ENCODE results near the gene CENPC. TPM values are rescaled to one million over a fixed set of nuclear protein-coding genes. Genes with fewer than 3 reads are reported as not detected.

Gene CENPC
- total and polyA plus RNA-seq, 3 donors from 2014 or later, result 8.5 to 53.4 (median 40.8) TPM

DNA sequence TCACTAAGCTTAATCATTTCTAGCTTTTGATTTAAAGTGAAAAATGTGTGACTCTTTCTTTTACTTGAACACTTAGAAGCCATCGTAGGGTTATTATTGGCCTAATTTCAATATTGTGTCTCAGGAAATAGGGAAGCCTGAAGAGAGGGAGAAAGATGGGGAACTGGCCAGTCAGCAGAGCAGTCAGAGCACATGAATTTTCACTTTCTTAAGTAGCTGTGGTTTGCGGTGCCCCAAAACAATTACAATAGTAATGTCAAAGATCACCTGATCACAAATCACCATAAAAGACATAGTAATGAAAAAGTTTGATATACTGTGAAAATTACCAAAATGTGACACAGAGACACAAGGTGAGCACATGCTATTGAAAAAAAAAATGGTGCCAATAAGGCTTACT lies 45.5 kb downstream of the CENPC start:
- no peaks in the 10 kb centered on the region for H3K36me3 ChIP-seq (ENCODE audit: low read depth, missing control alignments)
- DNase-seq, result no peak
- H3K9me3 ChIP-seq, result no peaks in the 10 kb centered on the region

DNA sequence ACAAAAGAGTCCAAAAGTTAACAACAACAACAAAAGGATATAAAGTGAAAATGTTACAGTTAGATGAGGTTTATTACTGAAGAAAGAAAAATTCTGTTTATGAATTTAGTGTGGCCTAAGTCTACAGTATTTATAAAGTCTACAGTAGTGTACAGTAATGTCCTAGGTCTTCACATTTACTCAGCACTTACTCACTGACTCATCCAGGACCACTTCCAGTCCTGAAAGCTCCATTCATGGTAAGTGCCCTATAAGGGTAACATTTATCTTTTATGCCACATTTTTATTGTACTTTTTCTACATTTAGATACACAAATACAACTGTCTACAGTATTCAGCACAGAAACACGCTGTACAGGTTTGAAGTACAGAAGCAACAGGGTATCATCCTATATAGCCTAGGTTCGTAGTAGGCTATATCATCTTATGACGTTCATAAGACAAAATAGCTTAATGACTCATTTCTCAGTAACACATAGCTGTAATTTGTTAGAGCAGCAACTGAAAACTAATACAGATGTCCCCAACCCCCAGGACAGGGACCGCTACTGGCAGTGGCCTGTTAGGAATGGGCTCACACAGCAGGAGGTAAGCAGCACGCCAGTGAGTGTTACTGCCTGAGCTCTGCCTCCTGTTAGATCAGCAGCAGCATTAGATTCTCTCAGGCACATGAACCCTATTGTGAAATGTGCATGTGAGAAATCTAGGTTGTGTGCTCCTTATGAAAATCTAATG lies 61.3 kb downstream of the CENPC start:
- DNase-seq, result no peak
- H3K4me3 ChIP-seq, result no peak overlapping the region
- no peaks in the 10 kb centered on the region for H3K9me3 ChIP-seq
- H3K36me3 ChIP-seq (ENCODE audit: low read depth, missing control alignments), result no peaks in the 10 kb centered on the region
- TF ChIP-seq POLR2A (IDR thresholded peaks at IDR 0.05), result no peak
- TF ChIP-seq, protein P1, sequence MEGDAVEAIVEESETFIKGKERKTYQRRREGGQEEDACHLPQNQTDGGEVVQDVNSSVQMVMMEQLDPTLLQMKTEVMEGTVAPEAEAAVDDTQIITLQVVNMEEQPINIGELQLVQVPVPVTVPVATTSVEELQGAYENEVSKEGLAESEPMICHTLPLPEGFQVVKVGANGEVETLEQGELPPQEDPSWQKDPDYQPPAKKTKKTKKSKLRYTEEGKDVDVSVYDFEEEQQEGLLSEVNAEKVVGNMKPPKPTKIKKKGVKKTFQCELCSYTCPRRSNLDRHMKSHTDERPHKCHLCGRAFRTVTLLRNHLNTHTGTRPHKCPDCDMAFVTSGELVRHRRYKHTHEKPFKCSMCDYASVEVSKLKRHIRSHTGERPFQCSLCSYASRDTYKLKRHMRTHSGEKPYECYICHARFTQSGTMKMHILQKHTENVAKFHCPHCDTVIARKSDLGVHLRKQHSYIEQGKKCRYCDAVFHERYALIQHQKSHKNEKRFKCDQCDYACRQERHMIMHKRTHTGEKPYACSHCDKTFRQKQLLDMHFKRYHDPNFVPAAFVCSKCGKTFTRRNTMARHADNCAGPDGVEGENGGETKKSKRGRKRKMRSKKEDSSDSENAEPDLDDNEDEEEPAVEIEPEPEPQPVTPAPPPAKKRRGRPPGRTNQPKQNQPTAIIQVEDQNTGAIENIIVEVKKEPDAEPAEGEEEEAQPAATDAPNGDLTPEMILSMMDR (IDR thresholded peaks at IDR 0.05), result no peak
- no peak overlapping the region for H3K27ac ChIP-seq
- intact Hi-C loops (cut with DNase I; ENCODE audit: low total_unique reads), result no loop called here
- no peaks in the 10 kb centered on the region for H3K27me3 ChIP-seq
- 77 to 80% methylated on average over 5 of the region's 5 CpGs for WGBS, 2 donors
- H3K4me1 ChIP-seq, result no peaks in the 10 kb centered on the region

More for the DNA sequence above, 45.5 kb downstream of the CENPC start:
- no peaks in the 10 kb centered on the region for H3K4me1 ChIP-seq
- intact Hi-C loops (cut with DNase I; ENCODE audit: low total_unique reads), result no loop called here
- no peak overlapping the region for H3K4me3 ChIP-seq
- H3K27ac ChIP-seq, result no peak overlapping the region
- WGBS, 2 donors, result 89 to 100% methylated on average over 2 of the region's 2 CpGs
- TF ChIP-seq, protein P1 (IDR thresholded peaks at IDR 0.05), result no peak
- no peak for TF ChIP-seq POLR2A (IDR thresholded peaks at IDR 0.05)
- H3K27me3 ChIP-seq, result no peaks in the 10 kb centered on the region

DNA sequence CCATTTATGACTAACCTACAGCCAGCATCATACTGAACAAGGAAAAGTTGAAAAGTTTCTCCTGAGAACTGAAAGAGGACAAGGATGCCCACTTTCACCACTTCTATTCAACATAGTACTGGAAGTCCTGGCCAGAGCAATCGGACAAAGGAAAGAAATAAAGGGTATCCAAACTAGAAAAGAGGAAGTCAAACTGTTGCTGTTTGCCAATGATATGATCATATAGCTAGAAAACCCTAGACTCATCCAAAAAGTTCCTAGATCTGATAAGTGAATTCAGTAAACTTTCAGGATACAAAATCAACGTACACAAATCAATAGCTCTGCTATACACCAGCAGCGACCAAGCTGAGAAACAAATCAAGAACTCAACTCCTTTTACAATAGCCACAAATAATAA lies 64.5 kb downstream of the CENPC start:
- Histone ChIP-seq H3K36me3 (ENCODE audit: low read depth, missing control alignments) (no peaks in the 10 kb centered on the region), H3K4me1 (no peaks in the 10 kb centered on the region), H3K27ac (no peak overlapping the region), H3K27me3 (no peaks in the 10 kb centered on the region), H3K4me3 (no peak overlapping the region), H3K9me3 (no peaks in the 10 kb centered on the region)
- intact Hi-C loops (cut with DNase I; ENCODE audit: low total_unique reads), result no loop called here
- DNase-seq, result no peak
- no peak for TF ChIP-seq POLR2A (IDR thresholded peaks at IDR 0.05)
- TF ChIP-seq, protein P1 (IDR thresholded peaks at IDR 0.05), result no peak
- WGBS, 2 donors, result 97 to 100% methylated on average over 3 of the region's 3 CpGs

DNA sequence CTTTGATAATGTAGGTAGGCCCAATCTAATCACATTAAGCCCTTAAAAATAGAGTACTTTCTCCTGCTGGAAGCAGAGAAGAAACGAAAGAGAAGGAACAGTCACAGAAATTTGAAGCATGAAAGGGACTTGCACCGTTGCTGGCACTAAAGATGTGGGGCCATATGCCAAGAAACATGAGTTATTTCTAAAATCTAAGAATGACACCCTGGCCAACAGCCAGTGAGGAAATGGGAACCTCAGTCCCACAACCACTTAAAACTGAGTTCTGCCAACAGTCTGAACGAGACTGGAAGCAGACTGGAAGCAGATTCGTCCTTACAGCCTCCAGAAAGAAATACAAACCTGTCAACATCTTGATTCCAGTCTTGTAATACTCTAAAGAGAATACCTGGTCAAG lies 70.1 kb downstream of the CENPC start:
- TF ChIP-seq, protein P1 (IDR thresholded peaks at IDR 0.05), result no peak

DNA sequence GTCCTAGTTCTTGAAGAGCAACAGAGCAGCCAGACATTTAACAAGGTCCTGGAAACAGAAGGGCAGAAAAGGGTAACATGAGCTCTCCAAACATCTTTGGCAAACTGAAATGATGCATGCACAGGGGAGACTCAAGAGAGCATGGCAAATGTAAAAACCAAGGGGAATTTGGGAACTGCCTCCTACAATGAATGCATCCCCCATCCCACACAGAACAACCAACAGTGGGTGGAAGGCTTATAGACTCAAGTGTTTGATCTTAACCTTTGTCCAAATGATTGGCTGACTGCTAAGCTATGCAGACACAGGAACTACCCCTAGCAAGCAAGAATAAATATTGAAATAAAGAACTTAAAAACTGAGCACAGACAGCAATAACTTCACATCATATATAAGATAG lies 74.4 kb downstream of the CENPC start:
- intact Hi-C loops (cut with DNase I; ENCODE audit: low total_unique reads), result no loop called here
- no peaks in the 10 kb centered on the region for H3K36me3 ChIP-seq (ENCODE audit: low read depth, missing control alignments)

More for the DNA sequence above, 70.1 kb downstream of the CENPC start:
- Histone ChIP-seq H3K4me1 (no peaks in the 10 kb centered on the region), H3K36me3 (ENCODE audit: low read depth, missing control alignments) (no peaks in the 10 kb centered on the region), H3K9me3 (no peaks in the 10 kb centered on the region), H3K4me3 (no peak overlapping the region), H3K27ac (no peak overlapping the region), H3K27me3 (no peaks in the 10 kb centered on the region)
- DNase-seq, result no peak
- 74 to 78% methylated on average over 4 of the region's 4 CpGs for WGBS, 2 donors
- intact Hi-C loops (cut with DNase I; ENCODE audit: low total_unique reads), result no loop called here

More for the DNA sequence above, 74.4 kb downstream of the CENPC start:
- DNase-seq, result no peak
- no peak overlapping the region for H3K27ac ChIP-seq
- no peaks in the 10 kb centered on the region for H3K9me3 ChIP-seq
- no peaks in the 10 kb centered on the region for H3K27me3 ChIP-seq
- no peak for TF ChIP-seq POLR2A (IDR thresholded peaks at IDR 0.05)
- TF ChIP-seq, protein P1 (IDR thresholded peaks at IDR 0.05), result no peak
- no peak overlapping the region for H3K4me3 ChIP-seq
- H3K4me1 ChIP-seq, result no peaks in the 10 kb centered on the region

All from testis (tissue), 3 donors.